Measurements from ENCODE around the gene PVALB.

GRCh38 chr22:36783743-36784142 is 33.1 kb downstream of the PVALB start:
- TF ChIP-seq, protein P1, sequence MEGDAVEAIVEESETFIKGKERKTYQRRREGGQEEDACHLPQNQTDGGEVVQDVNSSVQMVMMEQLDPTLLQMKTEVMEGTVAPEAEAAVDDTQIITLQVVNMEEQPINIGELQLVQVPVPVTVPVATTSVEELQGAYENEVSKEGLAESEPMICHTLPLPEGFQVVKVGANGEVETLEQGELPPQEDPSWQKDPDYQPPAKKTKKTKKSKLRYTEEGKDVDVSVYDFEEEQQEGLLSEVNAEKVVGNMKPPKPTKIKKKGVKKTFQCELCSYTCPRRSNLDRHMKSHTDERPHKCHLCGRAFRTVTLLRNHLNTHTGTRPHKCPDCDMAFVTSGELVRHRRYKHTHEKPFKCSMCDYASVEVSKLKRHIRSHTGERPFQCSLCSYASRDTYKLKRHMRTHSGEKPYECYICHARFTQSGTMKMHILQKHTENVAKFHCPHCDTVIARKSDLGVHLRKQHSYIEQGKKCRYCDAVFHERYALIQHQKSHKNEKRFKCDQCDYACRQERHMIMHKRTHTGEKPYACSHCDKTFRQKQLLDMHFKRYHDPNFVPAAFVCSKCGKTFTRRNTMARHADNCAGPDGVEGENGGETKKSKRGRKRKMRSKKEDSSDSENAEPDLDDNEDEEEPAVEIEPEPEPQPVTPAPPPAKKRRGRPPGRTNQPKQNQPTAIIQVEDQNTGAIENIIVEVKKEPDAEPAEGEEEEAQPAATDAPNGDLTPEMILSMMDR (IDR thresholded peaks at IDR 0.05), result no peak
- TF ChIP-seq ZFX (IDR thresholded peaks at IDR 0.05; ENCODE audit: borderline replicate concordance), result no peak

Measured in 22Rv1 (cell line).